Retinal pigment epithelial cell (primary cell): ENCODE results near the gene DHRS1.

ENCODE experiments used
- DNase-seq: peaks from one replicate; pipeline ENCODE4 v3.0.0-alpha.2; 2010; ENCODE audit warnings: low read depth
- H3K4me3 ChIP-seq: 2 replicates; pipeline ENCODE4 v1.5.1; 2011; ENCODE audit warnings: mild to moderate bottlenecking, low read length, control low read depth, moderate library complexity
- TF ChIP-seq, protein P1 (sequence below): conservative IDR thresholded peaks from 2 replicates; pipeline ENCODE4 v1.5.1; 2011; ENCODE audit warnings: low read depth, low read length, control low read depth, inconsistent platforms

The DHRS1 gene

DNA sequence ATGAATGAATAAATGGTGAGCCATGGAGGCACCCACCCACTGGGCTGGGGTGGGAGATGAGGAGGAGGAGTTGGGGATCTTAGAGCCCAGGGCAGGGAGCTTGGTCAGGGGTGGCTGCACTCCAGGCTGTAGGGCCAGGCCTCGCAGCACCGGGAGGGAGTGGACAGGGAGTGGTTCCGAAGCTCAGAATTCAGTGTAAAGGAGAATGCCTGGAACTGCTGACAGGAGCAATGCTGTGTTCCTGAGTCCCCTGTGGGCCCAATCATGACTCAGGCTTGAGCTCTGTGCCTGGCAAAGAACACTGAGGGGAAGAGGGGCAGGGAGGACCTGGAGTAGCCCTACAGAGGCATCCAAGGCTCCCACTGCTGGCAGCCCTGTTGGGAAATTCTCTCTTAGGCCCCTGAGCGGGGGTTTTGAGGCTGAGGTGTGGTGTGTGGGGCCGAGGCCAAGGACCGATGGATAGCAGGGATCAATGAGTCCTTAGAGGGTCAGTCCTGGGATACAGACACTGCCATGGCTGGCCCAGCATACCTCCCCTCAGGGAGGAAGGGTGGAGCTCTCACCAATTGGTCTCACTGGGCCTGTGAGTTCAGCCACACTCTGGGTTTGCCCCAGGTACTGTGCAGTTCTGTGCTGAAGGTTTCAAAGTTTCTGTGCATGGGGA lies 18.7 kb downstream of the DHRS1 start:
- TF ChIP-seq, protein P1, sequence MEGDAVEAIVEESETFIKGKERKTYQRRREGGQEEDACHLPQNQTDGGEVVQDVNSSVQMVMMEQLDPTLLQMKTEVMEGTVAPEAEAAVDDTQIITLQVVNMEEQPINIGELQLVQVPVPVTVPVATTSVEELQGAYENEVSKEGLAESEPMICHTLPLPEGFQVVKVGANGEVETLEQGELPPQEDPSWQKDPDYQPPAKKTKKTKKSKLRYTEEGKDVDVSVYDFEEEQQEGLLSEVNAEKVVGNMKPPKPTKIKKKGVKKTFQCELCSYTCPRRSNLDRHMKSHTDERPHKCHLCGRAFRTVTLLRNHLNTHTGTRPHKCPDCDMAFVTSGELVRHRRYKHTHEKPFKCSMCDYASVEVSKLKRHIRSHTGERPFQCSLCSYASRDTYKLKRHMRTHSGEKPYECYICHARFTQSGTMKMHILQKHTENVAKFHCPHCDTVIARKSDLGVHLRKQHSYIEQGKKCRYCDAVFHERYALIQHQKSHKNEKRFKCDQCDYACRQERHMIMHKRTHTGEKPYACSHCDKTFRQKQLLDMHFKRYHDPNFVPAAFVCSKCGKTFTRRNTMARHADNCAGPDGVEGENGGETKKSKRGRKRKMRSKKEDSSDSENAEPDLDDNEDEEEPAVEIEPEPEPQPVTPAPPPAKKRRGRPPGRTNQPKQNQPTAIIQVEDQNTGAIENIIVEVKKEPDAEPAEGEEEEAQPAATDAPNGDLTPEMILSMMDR: no peak
- DNase-seq: no peak
- no peak overlapping the region for H3K4me3 ChIP-seq

DNA sequence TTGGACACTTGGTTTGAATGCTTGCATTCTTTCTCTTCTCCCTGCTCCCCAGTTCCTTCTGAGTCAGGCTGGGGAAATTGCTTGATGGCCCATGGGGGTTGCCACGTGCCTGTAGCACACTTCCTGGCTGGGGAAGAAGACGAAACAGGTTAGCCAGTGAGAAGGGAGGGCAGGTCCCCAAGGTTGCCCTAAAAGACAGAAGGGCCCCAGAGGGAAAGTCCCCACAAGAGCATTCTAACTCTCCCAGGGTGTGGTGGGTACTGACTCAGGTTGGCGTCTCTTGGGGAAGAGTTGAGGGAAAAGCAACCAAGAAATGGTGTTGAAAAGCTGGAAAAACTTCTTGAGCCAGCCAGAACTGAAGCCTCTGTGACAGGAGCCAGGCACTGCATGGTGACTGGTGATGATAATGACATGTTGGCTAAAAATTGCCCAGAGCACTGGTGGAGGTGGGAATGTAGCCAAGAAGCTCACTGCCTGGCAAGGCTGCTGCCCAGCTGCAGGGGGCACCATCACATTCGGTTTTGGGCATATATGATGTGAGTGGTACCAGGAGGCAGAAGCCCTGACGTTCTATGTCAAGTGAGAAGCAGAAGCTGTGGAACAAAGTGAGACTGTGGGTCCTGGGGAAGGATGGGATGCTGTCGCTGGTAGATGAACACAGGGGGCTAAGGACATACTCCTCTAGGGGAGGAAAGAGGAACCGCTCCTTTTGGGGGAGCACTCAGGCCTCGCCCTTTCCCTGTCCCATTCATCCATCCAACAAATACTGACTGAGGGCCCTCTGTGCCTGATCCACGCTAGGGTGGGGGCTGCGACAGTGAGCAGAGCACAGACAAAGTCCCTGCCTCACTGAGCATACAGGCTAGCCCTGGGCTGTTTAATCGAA lies 20.0 kb downstream of the DHRS1 start:
- TF ChIP-seq, protein P1: peak; percentile 49
- H3K4me3 ChIP-seq: no peak overlapping the region
- DNase-seq: no peak

DNA sequence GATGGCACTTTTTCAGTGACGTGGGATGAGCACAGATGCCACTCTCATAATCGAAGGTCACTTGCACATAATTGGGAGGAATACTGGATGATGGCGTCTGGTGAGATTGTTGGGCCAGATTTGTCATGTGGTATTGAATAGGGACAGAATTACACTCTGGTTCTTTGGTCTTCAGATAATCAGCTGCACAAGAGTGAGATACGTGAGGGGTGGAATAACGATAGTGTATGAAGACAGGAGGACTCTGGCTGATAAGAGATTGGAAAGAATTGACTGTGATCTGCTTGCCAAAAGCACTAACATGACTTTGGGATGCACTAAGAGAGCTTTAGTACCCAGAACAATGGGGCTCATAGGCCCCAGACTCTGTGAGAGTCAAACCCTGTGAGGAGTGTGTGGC lies 21.2 kb downstream of the DHRS1 start:
- H3K4me3 ChIP-seq: no peak overlapping the region
- DNase-seq: no peak
- TF ChIP-seq, protein P1: no peak

DNA sequence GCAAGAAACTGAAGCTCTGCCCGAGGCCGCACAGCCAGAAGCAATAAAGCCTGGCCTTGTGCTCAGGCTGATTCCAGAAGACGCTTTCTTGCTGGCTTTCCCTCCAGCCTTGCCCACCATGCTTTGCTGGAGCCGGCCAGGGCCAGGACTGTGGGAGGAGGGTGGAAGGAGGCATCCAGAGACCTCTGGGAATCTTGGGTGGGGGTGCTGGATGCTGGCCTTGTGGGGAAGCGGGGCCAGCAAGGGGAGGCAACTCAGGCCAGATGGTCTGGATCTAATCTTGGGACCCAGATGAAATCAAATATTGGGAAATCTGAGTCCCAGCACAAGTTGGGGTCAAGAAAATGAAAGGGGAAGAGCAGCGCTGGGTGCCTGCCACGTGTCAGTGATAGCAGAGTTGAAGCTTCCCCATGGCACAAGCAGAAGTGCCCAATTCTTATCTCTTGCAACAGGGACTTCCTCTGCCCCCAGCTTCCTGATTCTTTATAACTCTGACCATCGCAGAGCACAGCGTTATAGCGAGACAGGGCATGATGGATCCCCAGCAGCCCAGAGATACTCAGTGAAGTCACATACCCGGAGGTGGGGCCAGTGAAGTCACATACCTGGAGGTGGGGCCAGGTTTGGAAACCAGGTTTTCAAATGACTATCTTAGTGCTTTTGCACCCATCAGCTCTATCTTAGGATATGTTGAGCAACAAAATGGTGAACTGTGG lies 21.8 kb downstream of the DHRS1 start:
- DNase-seq: no peak
- no peak overlapping the region for H3K4me3 ChIP-seq
- TF ChIP-seq, protein P1: no peak

DNA sequence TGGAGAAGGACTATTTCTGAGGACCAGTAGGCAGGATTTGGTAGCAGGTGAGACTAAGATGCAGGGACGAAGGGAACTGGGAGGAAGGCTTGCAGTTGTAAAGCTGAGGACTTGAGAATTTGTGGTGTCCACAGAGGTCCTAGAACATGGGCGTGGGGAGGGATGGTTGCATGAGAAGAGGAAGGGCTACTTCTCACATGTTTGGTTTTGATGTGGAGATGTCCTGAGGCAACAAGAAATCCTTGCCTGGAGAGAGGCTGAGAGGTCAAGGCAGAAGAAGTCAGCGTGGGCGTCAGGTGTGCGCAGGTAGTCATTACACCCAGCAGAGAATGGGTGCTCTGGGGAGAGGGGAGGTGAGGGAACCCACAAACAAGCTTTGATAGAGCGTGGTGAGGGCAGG lies 22.5 kb downstream of the DHRS1 start:
- DNase-seq: no peak
- TF ChIP-seq, protein P1: no peak
- H3K4me3 ChIP-seq: no peak overlapping the region

DNA sequence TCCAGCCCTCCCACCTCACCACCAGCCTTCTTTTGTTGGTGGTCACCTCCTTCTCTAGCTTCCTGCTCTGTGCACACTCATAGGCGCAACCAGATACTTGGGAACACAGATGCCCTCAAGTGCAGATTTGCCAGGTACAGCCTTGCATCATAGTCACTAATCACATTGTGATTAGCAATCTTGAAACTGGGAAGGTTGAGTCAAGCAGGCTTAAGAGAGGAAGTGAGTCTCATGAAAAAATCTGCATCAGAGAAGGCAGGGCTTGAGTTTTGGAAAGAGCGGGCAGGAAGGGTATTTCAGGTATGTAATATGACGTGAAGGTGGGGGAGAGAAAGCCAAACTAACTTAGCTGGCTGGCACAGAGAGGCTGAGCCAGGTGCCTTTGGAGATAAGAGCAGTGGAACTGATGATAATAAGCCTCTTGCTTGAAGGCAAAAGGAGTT lies 25.5 kb downstream of the DHRS1 start:
- H3K4me3 ChIP-seq: no peak overlapping the region
- DNase-seq: peak; percentile 89
- TF ChIP-seq, protein P1: no peak
